ENCODE results near the gene MYRF. TPM values are rescaled to one million over a fixed set of nuclear protein-coding genes. Genes with fewer than 3 reads are reported as not detected.

Gene MYRF
- total and polyA plus RNA-seq, 2 donors (not counting 3 experiments of a cell fraction or from before 2014, with no cell fraction given): 0.82 to 0.98 TPM

DNA sequence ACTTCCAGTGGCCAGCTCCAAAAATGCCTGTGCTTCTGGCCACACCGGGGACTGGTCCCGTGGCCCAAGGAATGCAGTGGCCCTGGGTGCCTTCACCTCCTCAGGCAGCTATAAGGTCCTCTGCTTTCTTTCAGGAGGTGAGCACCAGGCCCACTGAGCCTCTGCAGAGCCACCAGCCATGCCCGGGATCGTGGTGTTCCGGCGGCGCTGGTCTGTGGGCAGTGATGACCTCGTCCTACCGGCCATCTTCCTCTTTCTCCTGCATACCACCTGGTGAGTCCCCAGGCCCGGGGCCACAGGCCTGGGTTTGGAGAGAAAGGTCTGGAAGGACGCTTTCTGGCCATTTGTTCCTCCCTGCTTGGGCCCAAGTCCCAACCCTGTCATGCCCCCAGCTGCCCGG, 32.5 kb upstream of the MYRF start:
- Histone ChIP-seq H2AFZ (ENCODE audit: low read depth, low read length) (no peak overlapping the region), H3K79me2 (ENCODE audit: control insufficient read depth, insufficient read depth, low read length) (no peaks in the 10 kb centered on the region), H3K9me3 (replicated peaks; ENCODE audit: control insufficient read depth, insufficient read depth, low read length) (no peaks in the 10 kb centered on the region), H3K9me1 (replicated peaks; ENCODE audit: control insufficient read depth, extremely low read depth, insufficient read depth, low read length) (no peaks in the 10 kb centered on the region), H3K4me3 (replicated peaks in 1 of 3; ENCODE audit: insufficient read depth in 1 of 3, low read depth in 1 of 3, low read length in 3 of 3) (no peak overlapping the region), H4K20me1 (replicated peaks; ENCODE audit: control insufficient read depth, extremely low read depth, insufficient read depth, low read length) (no peaks in the 10 kb centered on the region), H3K9ac (replicated peaks; ENCODE audit: extremely low read depth, insufficient read depth, low read length) (no peak overlapping the region), H3K4me2 (ENCODE audit: insufficient read depth, low read length) (no peak overlapping the region), H3K27me3 (ENCODE audit: control insufficient read depth in 2 of 2, insufficient read depth in 2 of 2, low read length in 2 of 2) (no peaks in the 10 kb centered on the region), H3K36me3 (ENCODE audit: control insufficient read depth in 2 of 2, extremely low read depth in 1 of 2, insufficient read depth in 2 of 2, low read length in 2 of 2) (no peaks in the 10 kb centered on the region), H3K27ac (ENCODE audit: insufficient read depth, low read depth, low read length) (no peak overlapping the region), H3K4me1 (ENCODE audit: control insufficient read depth, extremely low read depth, insufficient read depth, low read length) (peaks cover 28% of the 10 kb centered on the region)
- ChIA-PET POLR2A (no interaction called here), CTCF (interaction anchor here (2.1 kb wide), 1 partner anchor 28 kb away, joined by 9 read pairs; no protein-coding TSS in a partner anchor)
- FAIRE-seq (no peak), DNase-seq (ENCODE audit: low read depth, low spot score) (no peak)
- BruUV-seq (replicated peaks): no TSS peak
- intact Hi-C loops (cut with micrococcal nuclease): loop anchor here (5.0 kb wide), 1 partner anchor 38 kb away; the partner anchor contains the start of gene DAGLA
- TF ChIP-seq, protein P1, sequence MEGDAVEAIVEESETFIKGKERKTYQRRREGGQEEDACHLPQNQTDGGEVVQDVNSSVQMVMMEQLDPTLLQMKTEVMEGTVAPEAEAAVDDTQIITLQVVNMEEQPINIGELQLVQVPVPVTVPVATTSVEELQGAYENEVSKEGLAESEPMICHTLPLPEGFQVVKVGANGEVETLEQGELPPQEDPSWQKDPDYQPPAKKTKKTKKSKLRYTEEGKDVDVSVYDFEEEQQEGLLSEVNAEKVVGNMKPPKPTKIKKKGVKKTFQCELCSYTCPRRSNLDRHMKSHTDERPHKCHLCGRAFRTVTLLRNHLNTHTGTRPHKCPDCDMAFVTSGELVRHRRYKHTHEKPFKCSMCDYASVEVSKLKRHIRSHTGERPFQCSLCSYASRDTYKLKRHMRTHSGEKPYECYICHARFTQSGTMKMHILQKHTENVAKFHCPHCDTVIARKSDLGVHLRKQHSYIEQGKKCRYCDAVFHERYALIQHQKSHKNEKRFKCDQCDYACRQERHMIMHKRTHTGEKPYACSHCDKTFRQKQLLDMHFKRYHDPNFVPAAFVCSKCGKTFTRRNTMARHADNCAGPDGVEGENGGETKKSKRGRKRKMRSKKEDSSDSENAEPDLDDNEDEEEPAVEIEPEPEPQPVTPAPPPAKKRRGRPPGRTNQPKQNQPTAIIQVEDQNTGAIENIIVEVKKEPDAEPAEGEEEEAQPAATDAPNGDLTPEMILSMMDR (IDR thresholded peaks at IDR 0.05; ENCODE audit: extremely low read depth in 1 of 2, insufficient read depth in 1 of 2, low read depth in 1 of 2, low read length in 2 of 2): no peak
- no peak for TF ChIP-seq JUN (IDR thresholded peaks at IDR 0.05; ENCODE audit: borderline replicate concordance, insufficient read depth, insufficient read length, low read depth)
- TF ChIP-seq EZH2 (IDR thresholded peaks at IDR 0.05; ENCODE audit: borderline replicate concordance, low read depth, low read length, severe bottlenecking): no peak
- TF ChIP-seq, protein P2, sequence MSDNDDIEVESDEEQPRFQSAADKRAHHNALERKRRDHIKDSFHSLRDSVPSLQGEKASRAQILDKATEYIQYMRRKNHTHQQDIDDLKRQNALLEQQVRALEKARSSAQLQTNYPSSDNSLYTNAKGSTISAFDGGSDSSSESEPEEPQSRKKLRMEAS (IDR thresholded peaks at IDR 0.05; ENCODE audit: insufficient read depth, insufficient read length): no peak
- no peak for TF ChIP-seq POLR2A (IDR thresholded peaks at IDR 0.05; ENCODE audit: low read depth, low read length)
- TF ChIP-seq GATA2 (IDR thresholded peaks at IDR 0.05; ENCODE audit: insufficient read depth, insufficient read length, low read depth, low read length): no peak
- no peak for TF ChIP-seq POLR2AphosphoS5 (IDR thresholded peaks at IDR 0.05; ENCODE audit: insufficient read depth, low read depth, low read length)
- TF ChIP-seq FOS (IDR thresholded peaks at IDR 0.05; ENCODE audit: borderline replicate concordance, insufficient read depth, low read length): no peak
- no peak for TF ChIP-seq MYC (IDR thresholded peaks at IDR 0.05; ENCODE audit: low read depth, low read length)
- dilution Hi-C loops (cut with MboI; ENCODE audit: extremely low pct_ligation_motif_present, low sequenced_read_pairs): no loop called here
